Ishikawa (cell line): ENCODE measurements around the gene CYBC1.

Experiments used
- CREB1 ChIP-seq: IDR thresholded peaks from 2 replicates; pipeline ENCODE4 v1.6.1; 2012; ENCODE audit warnings: low read depth
- EP300 ChIP-seq: IDR thresholded peaks from 2 replicates; pipeline ENCODE4 v1.6.1; 2012; ENCODE audit warnings: borderline replicate concordance
- NFIC ChIP-seq: IDR thresholded peaks from 2 replicates; pipeline ENCODE4 v1.6.1; 2012
- TAF1 ChIP-seq: IDR thresholded peaks from 2 replicates; pipeline ENCODE4 v1.6.1; 2012; ENCODE audit warnings: low read depth, mild to moderate bottlenecking
- TCF12 ChIP-seq: IDR thresholded peaks from 2 replicates; pipeline ENCODE4 v1.6.1; 2012; ENCODE audit warnings: low read depth
- YY1 ChIP-seq: IDR thresholded peaks from 2 replicates; pipeline ENCODE4 v1.6.1; 2012; ENCODE audit warnings: low read depth

GRCh38 chr17:82399041-82399441 lies 51.5 kb downstream of the CYBC1 start:
- TF ChIP-seq NFIC: peak; percentile 83
- TF ChIP-seq EP300: peak; percentile 50; the same call in 1 of the 2 replicates
- TF ChIP-seq CREB1: no peak
- TF ChIP-seq TAF1: no peak
- TF ChIP-seq TCF12: no peak; the same call in 1 of the 2 replicates
- TF ChIP-seq YY1: no peak
